RWPE2 (cell line): ENCODE results near the gene RPGR.

ENCODE experiments used
- ATAC-seq: fragments of 200-7000 bp; cut with Tn5 transposase; 3 replicates; pipeline ENCODE4 v1.9.1; 2021; ENCODE audit warnings: low read depth
- DNase-seq: peaks from one replicate; pipeline ENCODE4 v3.0.0-alpha.2; 2020; ENCODE audit warnings: low spot score
- H3K27ac ChIP-seq: fragments of 450-650 bp; 2 replicates; pipeline ENCODE4 v1.5.1; 2017; ENCODE audit warnings: mild to moderate bottlenecking; ENCODE audit not compliant: poor library complexity, severe bottlenecking
- H3K27me3 ChIP-seq: fragments of 250-450 bp; sonication (Bioruptor Pico); 2 replicates; pipeline ENCODE4 v1.5.1; 2021; ENCODE audit warnings: mild to moderate bottlenecking, moderate library complexity; ENCODE audit not compliant: insufficient read depth, poor library complexity, severe bottlenecking
- H3K36me3 ChIP-seq: fragments of 250-450 bp; sonication (Bioruptor Pico); 2 replicates; pipeline ENCODE4 v1.5.1; 2020; ENCODE audit warnings: low read depth, mild to moderate bottlenecking, moderate library complexity
- H3K4me1 ChIP-seq: fragments of 250-450 bp; sonication (Bioruptor Pico); 2 replicates; pipeline ENCODE4 v1.5.1; 2021; ENCODE audit warnings: mild to moderate bottlenecking, moderate library complexity; ENCODE audit not compliant: insufficient read depth, poor library complexity, severe bottlenecking
- H3K4me3 ChIP-seq: fragments of 250-450 bp; sonication (Bioruptor Pico); 2 replicates; pipeline ENCODE4 v1.5.1; 2021; ENCODE audit warnings: mild to moderate bottlenecking, moderate library complexity; ENCODE audit not compliant: severe bottlenecking
- H3K9me3 ChIP-seq: fragments of 250-450 bp; sonication (Bioruptor Pico); 2 replicates; pipeline ENCODE4 v1.5.1; 2021; ENCODE audit warnings: mild to moderate bottlenecking, moderate library complexity; ENCODE audit not compliant: severe bottlenecking
- TF ChIP-seq, protein P1 (sequence below): fragments of 450-650 bp; IDR thresholded peaks from one replicate; pipeline ENCODE4 v1.5.1; 2017; ENCODE audit warnings: mild to moderate bottlenecking, moderate library complexity; ENCODE audit not compliant: poor library complexity, severe bottlenecking

RPGR gene

DNA sequence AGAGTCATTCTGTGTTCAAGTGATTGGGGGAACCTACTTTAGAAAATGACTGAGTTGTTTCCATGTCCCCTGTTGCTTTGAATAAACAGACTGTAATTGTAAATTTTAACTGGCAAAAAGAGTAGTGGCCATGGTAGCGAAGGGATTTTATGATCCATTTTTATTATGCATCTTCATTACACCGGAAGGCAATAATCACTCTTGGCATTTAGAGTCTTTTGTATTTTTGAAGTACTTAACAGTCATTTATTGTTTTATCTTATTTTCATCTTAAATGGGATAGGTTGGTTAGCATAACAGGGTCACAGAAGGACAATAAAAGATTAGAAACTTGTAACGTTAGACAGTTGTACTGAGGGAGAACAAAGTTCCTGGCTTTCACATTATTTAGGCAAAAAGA is 14.1 kb upstream of the RPGR start:
- Histone ChIP-seq H3K9me3 (no peaks in the 10 kb centered on the region), H3K4me1 (no peaks in the 10 kb centered on the region), H3K27me3 (no peaks in the 10 kb centered on the region), H3K27ac (no peak overlapping the region), H3K36me3 (no peaks in the 10 kb centered on the region), H3K4me3 (no peak overlapping the region)
- DNase-seq (no peak), ATAC-seq (no peak)
- TF ChIP-seq, protein P1, sequence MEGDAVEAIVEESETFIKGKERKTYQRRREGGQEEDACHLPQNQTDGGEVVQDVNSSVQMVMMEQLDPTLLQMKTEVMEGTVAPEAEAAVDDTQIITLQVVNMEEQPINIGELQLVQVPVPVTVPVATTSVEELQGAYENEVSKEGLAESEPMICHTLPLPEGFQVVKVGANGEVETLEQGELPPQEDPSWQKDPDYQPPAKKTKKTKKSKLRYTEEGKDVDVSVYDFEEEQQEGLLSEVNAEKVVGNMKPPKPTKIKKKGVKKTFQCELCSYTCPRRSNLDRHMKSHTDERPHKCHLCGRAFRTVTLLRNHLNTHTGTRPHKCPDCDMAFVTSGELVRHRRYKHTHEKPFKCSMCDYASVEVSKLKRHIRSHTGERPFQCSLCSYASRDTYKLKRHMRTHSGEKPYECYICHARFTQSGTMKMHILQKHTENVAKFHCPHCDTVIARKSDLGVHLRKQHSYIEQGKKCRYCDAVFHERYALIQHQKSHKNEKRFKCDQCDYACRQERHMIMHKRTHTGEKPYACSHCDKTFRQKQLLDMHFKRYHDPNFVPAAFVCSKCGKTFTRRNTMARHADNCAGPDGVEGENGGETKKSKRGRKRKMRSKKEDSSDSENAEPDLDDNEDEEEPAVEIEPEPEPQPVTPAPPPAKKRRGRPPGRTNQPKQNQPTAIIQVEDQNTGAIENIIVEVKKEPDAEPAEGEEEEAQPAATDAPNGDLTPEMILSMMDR, result no peak

DNA sequence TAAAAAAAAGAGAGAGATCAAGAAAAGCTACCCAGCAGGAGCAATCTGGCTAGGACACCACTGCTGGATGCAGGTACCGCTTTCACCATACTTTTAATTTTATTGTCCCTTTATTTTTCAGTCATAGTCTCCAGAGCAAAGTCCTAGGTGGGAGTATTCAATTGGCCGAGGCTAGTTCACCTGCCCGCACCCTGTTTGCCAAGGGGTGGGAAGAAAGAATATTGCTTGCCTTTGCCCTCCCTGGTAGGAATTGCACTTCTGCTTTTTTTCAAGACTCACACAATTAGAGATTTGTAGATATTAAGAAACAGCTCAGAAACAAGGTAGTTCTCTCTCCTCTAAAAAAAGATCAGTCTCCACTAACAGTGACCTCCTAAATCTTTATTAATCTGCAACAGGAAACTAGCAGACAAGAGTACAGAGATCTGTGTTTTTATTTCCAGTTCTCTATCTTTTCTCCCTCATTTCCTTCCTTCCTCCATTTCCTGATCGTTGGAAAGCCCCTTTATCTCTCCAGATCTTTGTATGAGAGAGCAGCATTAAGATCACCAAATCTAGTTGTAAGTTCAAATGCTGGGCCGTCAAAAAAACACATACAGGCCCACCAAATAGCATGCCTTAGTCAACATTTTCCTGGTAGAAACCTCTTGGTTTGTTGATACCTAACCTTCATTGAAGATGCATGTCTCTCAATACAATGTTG is 9.4 kb upstream of the RPGR start:
- Histone ChIP-seq H3K27ac (no peak overlapping the region), H3K4me1 (no peaks in the 10 kb centered on the region), H3K4me3 (no peak overlapping the region), H3K27me3 (no peaks in the 10 kb centered on the region), H3K36me3 (no peaks in the 10 kb centered on the region), H3K9me3 (no peaks in the 10 kb centered on the region)
- no peak for DNase-seq
- TF ChIP-seq, protein P1, result no peak
- ATAC-seq, result no peak

DNA sequence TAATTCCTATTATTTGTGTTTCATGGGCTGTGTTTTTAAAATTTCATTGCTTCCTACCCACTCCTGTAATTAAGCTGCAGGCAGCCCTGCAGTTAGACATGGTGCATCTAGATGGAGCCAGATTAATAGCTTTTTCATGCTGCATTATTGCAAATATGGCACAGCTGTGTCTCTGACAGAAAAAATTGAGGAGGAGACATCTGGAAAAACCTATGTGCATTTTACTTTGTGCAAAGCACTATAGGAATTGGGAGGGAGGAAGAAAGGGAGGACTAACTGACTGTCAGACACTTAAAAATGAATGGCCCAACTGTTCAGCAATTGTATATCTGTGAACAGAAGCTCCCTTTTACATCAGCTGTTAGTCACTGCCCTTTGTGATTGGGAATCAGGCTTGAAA is 8.1 kb upstream of the RPGR start:
- TF ChIP-seq, protein P1, result no peak
- ATAC-seq, result no peak
- H3K9me3 ChIP-seq, result no peaks in the 10 kb centered on the region
- H3K4me3 ChIP-seq, result no peak overlapping the region
- no peaks in the 10 kb centered on the region for H3K36me3 ChIP-seq
- H3K27me3 ChIP-seq, result no peaks in the 10 kb centered on the region
- DNase-seq, result no peak
- no peak overlapping the region for H3K27ac ChIP-seq
- H3K4me1 ChIP-seq, result no peaks in the 10 kb centered on the region

DNA sequence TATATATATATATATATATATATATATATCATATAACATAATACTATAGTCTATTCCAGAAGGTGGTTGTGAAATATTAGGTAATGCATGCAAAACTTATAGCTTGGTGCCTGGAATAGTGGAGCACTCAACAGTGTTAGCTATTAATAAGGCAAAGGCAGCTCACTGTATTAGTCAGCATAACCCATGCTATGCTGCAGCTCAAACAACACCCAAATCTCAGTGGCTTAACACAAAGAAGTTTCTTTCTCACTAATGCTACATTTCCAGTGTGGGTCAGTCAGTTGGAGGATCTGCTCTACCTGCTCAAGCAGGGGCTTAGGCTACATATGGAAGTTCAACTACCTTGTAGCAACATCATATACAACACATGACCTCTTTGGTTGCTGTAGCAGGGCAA is 5.2 kb upstream of the RPGR start:
- no peaks in the 10 kb centered on the region for H3K36me3 ChIP-seq
- ATAC-seq (no peak), DNase-seq (no peak)
- TF ChIP-seq, protein P1, result no peak
- no peak overlapping the region for H3K27ac ChIP-seq
- H3K9me3 ChIP-seq, result no peaks in the 10 kb centered on the region
- no peak overlapping the region for H3K4me3 ChIP-seq
- H3K27me3 ChIP-seq, result no peaks in the 10 kb centered on the region
- no peaks in the 10 kb centered on the region for H3K4me1 ChIP-seq

DNA sequence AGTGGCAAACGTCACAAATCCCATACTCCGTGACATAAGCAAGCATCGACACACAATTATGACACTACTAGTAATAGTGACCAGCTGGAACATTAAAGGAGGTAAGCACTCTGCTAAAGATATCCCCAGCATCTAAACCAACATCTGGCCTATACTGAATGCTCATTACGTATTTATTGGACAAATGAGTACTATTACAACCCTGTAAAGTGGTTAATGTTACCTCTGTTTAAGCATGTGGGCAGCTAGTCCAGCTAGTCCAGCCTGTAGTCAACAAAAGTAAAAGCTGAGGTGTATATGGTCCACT is 419 bp upstream of the RPGR start:
- peak overlapping the region; percentile 79 for H3K4me3 ChIP-seq
- no peaks in the 10 kb centered on the region for H3K4me1 ChIP-seq
- H3K36me3 ChIP-seq, result no peaks in the 10 kb centered on the region
- H3K27me3 ChIP-seq, result no peaks in the 10 kb centered on the region
- H3K27ac ChIP-seq, result no peak overlapping the region
- DNase-seq (no peak), ATAC-seq (no peak)
- TF ChIP-seq, protein P1, result peak; percentile 56
- H3K9me3 ChIP-seq, result no peaks in the 10 kb centered on the region
